Measurements from ENCODE around the gene NUP37.
"Not testable (repeated sequence)": the region's sequence is repeated elsewhere in the genome, so short reads cannot be mapped to it uniquely, and the experiment has no call there.

NUP37 gene

GRCh38 chr12:102119674-102120563, at the start of gene NUP37, which contains the start of gene PARPBP:
TSS of gene NUP37 (minus strand) at chr12:102120114. CDS start at chr12:102118518, 1,596 bp downstream.
TSS of gene PARPBP (plus strand) at chr12:102120183. CDS start at chr12:102123889, 3,706 bp downstream.
- DNase-seq (ENCODE audit: low read depth): peak; percentile 33
- TF ChIP-seq CTCF (IDR thresholded peaks at IDR 0.05; ENCODE audit: control insufficient read depth, insufficient read depth, low read depth, low read length, missing control alignments): peak; percentile 2
- peak within 1 kb of the TSS; percentile 88 for H3K4me3 ChIP-seq (ENCODE audit: control insufficient read depth, low read depth, low read length)

GRCh38 chr12:102167821-102168604, 48.1 kb upstream of the NUP37 start:
- DNase-seq (ENCODE audit: low read depth): no peak
- H3K4me3 ChIP-seq (ENCODE audit: control insufficient read depth, low read depth, low read length): no peak overlapping the region
- no peak for TF ChIP-seq CTCF (IDR thresholded peaks at IDR 0.05; ENCODE audit: control insufficient read depth, insufficient read depth, low read depth, low read length, missing control alignments)

- DNase-seq (ENCODE audit: low read depth): no peak
- TF ChIP-seq CTCF (IDR thresholded peaks at IDR 0.05; ENCODE audit: control insufficient read depth, insufficient read depth, low read depth, low read length, missing control alignments): no peak
- H3K4me3 ChIP-seq (ENCODE audit: control insufficient read depth, low read depth, low read length): no peak overlapping the region
Measured at GRCh38 chr12:102163383-102163782, 43.5 kb upstream of the NUP37 start.

GRCh38 chr12:102155206-102155605, 35.3 kb upstream of the NUP37 start:
- not testable (repeated sequence) for DNase-seq (ENCODE audit: low read depth); H3K4me3 ChIP-seq (ENCODE audit: control insufficient read depth, low read depth, low read length)

- not testable (repeated sequence) for H3K4me3 ChIP-seq (ENCODE audit: control insufficient read depth, low read depth, low read length); DNase-seq (ENCODE audit: low read depth)
Measured at GRCh38 chr12:102147062-102147587, 27.2 kb upstream of the NUP37 start.

- no peak for TF ChIP-seq CTCF (IDR thresholded peaks at IDR 0.05; ENCODE audit: control insufficient read depth, insufficient read depth, low read depth, low read length, missing control alignments)
- DNase-seq (ENCODE audit: low read depth): no peak
Measured at GRCh38 chr12:102144221-102144620, 24.3 kb upstream of the NUP37 start.

GRCh38 chr12:102142866-102143373, 23.0 kb upstream of the NUP37 start:
- not testable (repeated sequence) for DNase-seq (ENCODE audit: low read depth)

More at GRCh38 chr12:102144221-102144620, 24.3 kb upstream of the NUP37 start:
- no peak overlapping the region for H3K4me3 ChIP-seq (ENCODE audit: control insufficient read depth, low read depth, low read length)

GRCh38 chr12:102137619-102138018, 17.7 kb upstream of the NUP37 start:
- H3K4me3 ChIP-seq (ENCODE audit: control insufficient read depth, low read depth, low read length); DNase-seq (ENCODE audit: low read depth): not testable (repeated sequence)

More at GRCh38 chr12:102142866-102143373, 23.0 kb upstream of the NUP37 start:
- not testable (repeated sequence) for H3K4me3 ChIP-seq (ENCODE audit: control insufficient read depth, low read depth, low read length)

GRCh38 chr12:102131442-102131841, 11.5 kb upstream of the NUP37 start:
- H3K4me3 ChIP-seq (ENCODE audit: control insufficient read depth, low read depth, low read length); DNase-seq (ENCODE audit: low read depth): not testable (repeated sequence)

GRCh38 chr12:102130720-102131119, 10.8 kb upstream of the NUP37 start:
- not testable (repeated sequence) for H3K4me3 ChIP-seq (ENCODE audit: control insufficient read depth, low read depth, low read length); DNase-seq (ENCODE audit: low read depth)

GRCh38 chr12:102121328-102121727, 1.4 kb upstream of the NUP37 start:
- DNase-seq (ENCODE audit: low read depth); H3K4me3 ChIP-seq (ENCODE audit: control insufficient read depth, low read depth, low read length): not testable (repeated sequence)

Measured in AG09309 (cell line).